GM19397 (cell line): Measurements from ENCODE around the gene VWA5B2.
"Not testable (repeated sequence)": the region's sequence is repeated elsewhere in the genome, so short reads cannot be mapped to it uniquely, and the experiment has no call there.

ENCODE experiments used
- ATAC-seq: cut with Tn5 transposase; IDR thresholded peaks from one replicate; pipeline ENCODE4 v1.9.1; 2021; ENCODE audit warnings: mild to moderate bottlenecking, moderate library complexity; ENCODE audit not compliant: unreplicated experiment

Gene VWA5B2

GRCh38 chr3:184241141-184241446 is 11.7 kb downstream of the VWA5B2 start:
- no peak for ATAC-seq

- ATAC-seq = no peak
Measured at GRCh38 chr3:184241447-184242296, 12.3 kb downstream of the VWA5B2 start.

GRCh38 chr3:184242297-184242685 is 12.9 kb downstream of the VWA5B2 start:
- no peak for ATAC-seq

GRCh38 chr3:184248454-184249411 is 19.3 kb downstream of the VWA5B2 start, which contains the start of gene ALG3:
Gene ALG3 (minus strand): TSS chr3:184248962. CDS start chr3:184248940, 22 bp downstream.
- peak; percentile 54 for ATAC-seq

GRCh38 chr3:184249412-184250166 is 20.2 kb downstream of the VWA5B2 start, which contains the start of gene EEF1AKMT4:
Gene EEF1AKMT4 (plus strand): TSS chr3:184249672. CDS start chr3:184249695, 23 bp downstream.
- peak; percentile 83 for ATAC-seq

- peak; percentile 44 for ATAC-seq
Measured at GRCh38 chr3:184250167-184250828, 20.9 kb downstream of the VWA5B2 start.

GRCh38 chr3:184255291-184256039 is 26.1 kb downstream of the VWA5B2 start:
- no peak for ATAC-seq

- ATAC-seq = no peak
Measured at GRCh38 chr3:184257083-184257915, 27.9 kb downstream of the VWA5B2 start.

GRCh38 chr3:184258926-184259325 is 29.5 kb downstream of the VWA5B2 start:
- ATAC-seq = no peak

GRCh38 chr3:184259396-184259877 is 30.1 kb downstream of the VWA5B2 start:
- ATAC-seq = no peak

GRCh38 chr3:184259878-184260723 is 30.7 kb downstream of the VWA5B2 start:
- ATAC-seq = no peak

- peak; percentile 17 for ATAC-seq
Measured at GRCh38 chr3:184260724-184261269, 31.4 kb downstream of the VWA5B2 start.

GRCh38 chr3:184261270-184261853 is 32.0 kb downstream of the VWA5B2 start, which contains the start of gene CAMK2N2:
Gene CAMK2N2 (minus strand): TSS chr3:184261553. CDS start chr3:184261285, 268 bp downstream.
- ATAC-seq = peak; percentile 48

- no peak for ATAC-seq
Measured at GRCh38 chr3:184261854-184262763, 32.7 kb downstream of the VWA5B2 start.

- ATAC-seq = no peak
Measured at GRCh38 chr3:184262764-184263179, 33.4 kb downstream of the VWA5B2 start.

- ATAC-seq = not testable (repeated sequence)
Measured at GRCh38 chr3:184267249-184267648, 37.9 kb downstream of the VWA5B2 start.
